G401.6 (cell line): ENCODE data around the gene PSMD1.

Experiments
- FAIRE-seq: peaks from 2 replicates; lab custom pipeline; 2012; peaks lifted over from hg19 to GRCh38; lab: Jason Lieb, UNC

The PSMD1 gene

DNA sequence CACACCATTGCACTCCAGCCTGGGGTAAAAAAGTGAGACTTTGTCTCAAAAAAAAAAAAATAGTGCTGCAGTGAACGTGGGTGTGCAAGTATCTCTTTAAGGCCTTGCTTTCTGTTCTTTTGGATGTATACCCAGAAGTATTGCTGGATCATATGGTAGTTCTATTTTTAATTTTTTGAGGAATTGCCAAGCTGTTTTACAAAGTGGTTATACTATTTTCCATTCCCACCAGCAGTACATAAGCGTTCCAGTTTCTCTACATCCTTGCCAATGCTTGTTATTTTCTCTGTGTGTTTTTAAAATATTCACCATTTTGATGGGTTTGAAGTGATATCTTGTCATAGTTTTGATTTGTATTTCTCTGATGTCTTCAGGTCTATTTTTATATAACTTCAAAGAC, 154.8 kb downstream of the PSMD1 start:
- no peak for FAIRE-seq

DNA sequence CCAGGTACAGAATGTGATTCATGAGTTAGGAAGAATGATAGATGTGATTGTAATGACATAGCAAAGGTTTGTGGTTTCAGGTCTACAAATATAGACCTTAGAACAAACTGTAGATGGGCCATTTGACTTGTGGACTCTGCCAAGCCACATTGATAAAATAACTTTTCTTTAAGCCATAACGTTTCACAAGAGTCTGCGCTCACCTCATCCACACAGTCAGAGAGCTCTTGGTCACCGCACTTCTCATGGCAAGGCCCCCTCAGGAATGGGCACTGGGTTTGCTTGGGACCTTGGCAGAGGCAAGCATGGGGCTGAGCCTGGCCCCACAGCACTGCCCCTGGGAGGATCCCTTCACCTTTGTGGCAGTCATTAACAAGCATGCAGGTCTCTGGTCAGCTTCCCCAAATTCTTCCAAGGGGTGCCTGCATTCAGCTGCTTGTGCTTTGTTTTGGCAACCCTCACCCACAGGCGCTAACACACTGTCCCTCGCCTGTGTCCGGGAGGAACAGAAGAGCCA, 155.7 kb downstream of the PSMD1 start:
- no peak for FAIRE-seq

DNA sequence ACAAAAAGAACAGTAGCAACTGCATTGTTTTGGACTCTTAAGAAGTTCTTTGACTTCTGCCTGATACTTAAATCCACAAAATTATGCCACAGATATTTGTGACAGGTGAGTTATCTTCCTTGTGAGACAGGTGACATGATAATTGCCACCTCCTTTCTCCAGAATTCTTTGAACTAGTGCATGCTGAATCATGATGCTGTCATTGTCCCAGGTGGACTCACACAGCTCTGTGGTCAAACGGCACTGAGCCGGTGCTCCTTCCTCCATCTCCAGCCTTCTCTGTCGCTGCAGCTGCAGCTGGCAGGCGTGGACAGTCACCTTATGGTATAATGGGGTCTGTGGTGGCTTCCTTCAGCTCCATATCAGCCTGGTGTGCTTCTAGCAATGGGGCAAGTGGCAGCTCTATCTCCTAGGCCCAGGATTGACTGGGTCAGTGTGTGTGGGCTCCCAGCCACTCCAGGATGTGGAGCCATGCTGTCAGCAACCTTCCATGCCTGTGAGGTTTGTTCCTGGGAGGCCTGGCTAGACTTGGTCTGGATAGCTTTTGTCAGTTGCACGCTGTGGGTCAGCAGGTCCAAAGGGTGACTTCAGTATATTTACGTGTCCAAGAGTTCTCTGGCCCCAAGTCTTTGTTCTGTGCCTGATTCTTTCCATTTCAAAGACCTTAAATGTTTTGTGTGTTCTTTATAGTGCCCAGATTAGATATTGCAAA, 157.4 kb downstream of the PSMD1 start:
- FAIRE-seq = no peak

DNA sequence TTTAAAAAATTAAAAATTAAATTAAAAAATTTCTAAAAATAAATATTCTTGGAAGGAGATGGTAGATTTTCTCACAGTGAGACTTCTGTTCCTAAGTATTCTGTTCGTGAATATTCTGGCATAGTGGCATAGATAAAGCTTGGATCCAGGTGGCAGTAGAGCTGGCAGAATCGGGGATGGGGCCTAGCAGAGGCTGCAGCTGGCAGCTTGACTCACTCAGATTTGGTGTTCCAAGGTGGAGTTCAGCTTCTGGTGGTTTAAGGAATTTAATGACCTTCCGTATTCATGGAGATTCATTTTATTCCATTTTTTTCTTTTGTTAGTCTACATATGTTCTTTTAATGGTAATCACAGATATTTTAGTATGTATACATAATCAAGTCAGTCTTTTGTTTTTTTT, 161.7 kb downstream of the PSMD1 start:
- FAIRE-seq = no peak

DNA sequence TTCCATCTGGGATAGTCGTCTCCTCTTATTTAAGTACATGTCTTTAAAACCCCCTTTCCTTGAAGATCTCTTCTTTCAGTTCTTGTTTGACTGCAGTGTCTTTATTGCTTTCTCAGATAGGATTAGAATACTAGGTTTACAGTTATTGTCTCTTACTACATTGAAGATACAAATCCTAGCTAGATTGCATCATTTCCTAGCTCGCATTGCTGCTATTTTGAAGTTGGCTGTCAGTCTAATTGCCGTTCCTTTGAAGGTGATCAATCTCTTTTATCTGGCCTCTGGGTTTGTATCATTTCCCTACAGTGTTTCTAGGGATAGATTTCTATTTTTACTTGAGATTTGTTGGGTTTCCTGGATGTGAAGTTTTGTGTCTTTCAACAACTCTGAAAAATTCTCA, 162.6 kb downstream of the PSMD1 start:
- FAIRE-seq = no peak

DNA sequence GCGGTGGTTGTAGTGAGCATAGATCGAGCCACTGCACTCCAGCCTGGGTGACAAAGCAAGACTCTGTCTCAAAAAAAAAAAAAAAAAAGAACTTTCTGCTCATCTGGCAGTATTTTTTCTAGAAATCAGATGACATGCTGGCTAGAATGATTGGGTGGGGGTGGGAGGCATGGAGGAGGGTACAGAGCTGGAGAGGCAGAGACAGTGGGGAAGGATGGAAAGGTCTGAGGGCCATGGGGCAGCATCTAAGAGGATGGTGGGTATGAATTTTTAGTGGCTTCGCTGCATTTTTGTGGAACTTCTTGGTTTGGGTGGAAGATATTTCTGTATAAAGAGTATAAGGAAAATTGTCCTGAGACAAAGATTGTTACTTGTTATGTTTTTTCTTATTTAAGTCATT, 165.1 kb downstream of the PSMD1 start:
- FAIRE-seq = no peak
